NCI-H226 (cell line): Measurements from ENCODE around the gene HSPB7.
"Not testable (repeated sequence)": the region's sequence is repeated elsewhere in the genome, so short reads cannot be mapped to it uniquely, and the experiment has no call there.

Experiments used
- DNase-seq: peaks from one replicate; pipeline ENCODE4 v3.0.0-alpha.2; 2015

Gene HSPB7

DNA sequence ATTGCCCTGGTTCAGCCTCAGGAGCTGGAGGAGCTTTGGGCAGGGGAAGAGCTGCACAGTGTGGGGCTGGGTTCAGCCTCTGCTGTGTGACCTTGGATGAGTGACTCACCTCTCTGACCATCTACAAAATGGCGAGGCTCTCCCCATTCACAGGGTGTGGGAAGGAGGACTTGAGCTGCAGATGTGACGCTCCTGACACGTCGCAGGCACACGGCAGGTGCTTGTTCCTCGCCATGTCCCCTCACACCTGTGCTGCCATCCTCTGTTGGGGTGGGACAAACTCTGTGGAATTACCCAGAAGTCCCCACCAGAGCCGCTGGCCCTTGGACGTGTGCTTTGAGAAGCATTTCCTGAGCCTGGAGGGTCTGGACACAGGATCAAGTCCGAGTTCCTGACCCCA, 3.0 kb upstream of the HSPB7 start:
- DNase-seq: not testable (repeated sequence)

DNA sequence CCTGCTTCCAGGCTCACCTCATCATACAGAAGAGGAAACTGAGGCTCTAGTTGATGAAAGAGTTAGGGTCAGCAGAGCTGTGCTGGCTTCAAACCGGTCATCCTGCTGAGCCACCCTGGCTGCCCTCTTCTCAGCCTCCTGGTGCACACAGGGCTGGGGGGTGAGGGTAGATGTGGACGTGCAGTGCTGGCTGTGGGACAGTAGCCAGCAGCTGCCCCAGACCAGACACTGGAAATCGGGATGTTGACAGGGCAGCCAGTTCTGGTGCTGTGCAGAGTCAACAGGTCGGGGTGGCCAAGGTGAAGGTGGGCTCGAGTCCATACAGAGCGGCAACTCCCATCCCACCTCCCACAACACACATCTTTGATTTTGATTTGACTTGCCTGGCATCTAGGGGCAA, 2.5 kb upstream of the HSPB7 start:
- DNase-seq: no peak

DNA sequence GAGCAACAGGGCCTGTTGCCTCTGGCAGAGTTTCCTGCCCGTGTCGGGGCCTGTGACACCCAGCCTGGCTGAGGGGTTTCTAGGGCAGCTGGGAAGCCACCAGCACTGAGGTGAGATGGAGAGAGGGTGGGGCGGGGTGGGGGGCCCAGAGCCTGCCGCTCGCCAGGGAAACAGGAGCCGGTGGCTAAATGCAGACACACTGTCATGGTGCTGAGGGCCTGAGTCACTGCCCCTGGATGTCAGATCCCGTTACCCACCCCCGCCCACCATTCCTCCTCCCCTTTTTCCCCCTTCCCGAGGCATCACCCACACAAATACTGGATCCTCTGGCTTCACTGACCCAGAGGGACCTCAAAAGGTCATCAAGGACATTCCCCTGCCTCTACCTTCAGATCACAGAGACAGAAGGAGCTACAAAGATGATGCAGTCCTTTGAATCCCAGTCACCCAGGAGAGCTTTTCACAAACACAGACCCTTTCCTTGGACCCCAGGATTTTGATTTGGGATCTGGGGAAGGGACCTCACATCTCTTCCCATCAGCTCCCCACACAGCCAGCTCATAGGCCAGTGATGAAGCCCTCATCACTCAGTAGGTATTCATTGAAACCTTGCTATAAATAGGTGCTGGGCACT, 1.9 kb upstream of the HSPB7 start:
- DNase-seq: no peak

DNA sequence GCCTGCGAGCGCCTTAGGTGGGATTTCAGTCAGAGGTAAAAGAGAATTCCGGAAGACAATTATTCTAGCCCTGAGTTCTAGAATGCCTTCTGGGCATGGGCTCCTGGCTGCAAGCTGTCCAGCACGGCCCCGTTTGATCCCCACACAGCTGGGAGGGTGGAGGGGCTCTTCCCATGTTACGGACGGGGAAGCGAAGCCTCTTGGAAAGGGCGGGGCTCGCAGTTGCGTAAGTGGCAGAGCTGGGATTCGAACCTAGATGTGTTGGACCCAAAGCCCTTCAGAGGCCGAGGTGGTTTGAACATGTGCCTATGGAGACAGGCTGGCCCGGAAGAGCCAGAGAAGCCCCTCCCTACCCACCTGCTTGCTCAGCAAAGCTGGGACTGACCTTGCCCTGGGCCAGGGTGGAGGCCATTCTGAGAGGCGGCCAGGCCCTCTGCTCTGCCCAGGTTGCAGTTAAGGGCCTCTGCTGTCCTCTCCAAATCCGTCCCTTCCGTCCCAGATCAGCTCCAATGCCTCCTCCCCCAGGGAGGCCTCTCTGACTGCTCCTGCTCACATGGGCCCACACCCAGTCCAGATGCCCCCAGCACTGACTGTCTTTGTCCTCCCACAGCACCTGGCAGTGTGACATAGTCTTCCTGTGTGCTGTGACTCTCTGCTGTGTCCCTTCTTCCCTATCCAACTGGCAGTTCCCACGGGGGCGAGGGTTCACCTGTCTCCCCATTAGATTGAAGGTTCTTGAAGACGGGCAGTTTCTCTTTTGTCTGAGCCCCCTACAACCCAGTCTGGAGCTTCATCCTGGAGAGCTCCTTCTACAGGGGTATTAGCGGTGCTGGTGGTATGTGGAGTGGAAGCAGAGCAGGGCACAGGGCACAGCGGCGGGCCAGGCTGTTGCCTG, 1.2 kb upstream of the HSPB7 start:
- DNase-seq: no peak

DNA sequence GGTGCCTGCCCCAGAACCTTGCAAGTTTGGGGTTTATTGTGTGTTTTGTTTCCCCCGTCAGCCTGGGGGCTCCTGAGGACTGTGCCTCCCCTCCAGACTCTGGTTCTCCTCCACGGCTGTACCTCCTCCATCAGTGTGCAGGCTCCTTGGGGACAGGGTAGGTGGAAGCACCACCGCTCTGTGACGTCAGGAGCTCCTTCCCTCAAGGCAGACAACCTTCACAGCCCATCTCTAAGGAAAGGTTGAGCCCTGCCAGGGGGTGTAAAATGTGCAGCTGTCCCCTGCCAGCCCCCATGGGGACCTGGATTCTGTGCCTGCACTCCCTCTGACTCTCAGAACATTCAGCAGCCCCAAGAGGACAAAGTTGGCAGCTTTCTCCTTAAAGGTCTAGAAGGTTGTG, 465 bp upstream of the HSPB7 start:
- no peak for DNase-seq

DNA sequence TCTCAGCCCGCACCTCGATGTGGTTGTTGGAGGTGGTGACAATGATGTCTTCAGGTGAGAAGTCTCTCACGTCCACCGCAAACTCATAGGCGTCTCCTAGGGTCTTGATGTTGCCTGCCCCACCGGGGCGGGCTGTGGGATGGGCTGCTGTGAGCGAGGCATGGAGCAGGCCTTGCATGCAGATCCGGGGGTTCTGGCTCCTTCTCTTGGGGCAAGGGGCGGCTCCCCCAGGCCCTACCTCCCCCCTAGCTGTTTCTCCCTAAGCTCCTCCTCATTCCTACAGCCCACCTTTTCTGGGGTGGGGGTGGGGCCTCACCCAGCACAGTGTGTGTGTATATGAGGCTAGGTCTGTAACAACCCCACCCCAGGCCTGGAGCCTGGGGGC, 775 bp downstream of the HSPB7 start:
- DNase-seq: no peak

DNA sequence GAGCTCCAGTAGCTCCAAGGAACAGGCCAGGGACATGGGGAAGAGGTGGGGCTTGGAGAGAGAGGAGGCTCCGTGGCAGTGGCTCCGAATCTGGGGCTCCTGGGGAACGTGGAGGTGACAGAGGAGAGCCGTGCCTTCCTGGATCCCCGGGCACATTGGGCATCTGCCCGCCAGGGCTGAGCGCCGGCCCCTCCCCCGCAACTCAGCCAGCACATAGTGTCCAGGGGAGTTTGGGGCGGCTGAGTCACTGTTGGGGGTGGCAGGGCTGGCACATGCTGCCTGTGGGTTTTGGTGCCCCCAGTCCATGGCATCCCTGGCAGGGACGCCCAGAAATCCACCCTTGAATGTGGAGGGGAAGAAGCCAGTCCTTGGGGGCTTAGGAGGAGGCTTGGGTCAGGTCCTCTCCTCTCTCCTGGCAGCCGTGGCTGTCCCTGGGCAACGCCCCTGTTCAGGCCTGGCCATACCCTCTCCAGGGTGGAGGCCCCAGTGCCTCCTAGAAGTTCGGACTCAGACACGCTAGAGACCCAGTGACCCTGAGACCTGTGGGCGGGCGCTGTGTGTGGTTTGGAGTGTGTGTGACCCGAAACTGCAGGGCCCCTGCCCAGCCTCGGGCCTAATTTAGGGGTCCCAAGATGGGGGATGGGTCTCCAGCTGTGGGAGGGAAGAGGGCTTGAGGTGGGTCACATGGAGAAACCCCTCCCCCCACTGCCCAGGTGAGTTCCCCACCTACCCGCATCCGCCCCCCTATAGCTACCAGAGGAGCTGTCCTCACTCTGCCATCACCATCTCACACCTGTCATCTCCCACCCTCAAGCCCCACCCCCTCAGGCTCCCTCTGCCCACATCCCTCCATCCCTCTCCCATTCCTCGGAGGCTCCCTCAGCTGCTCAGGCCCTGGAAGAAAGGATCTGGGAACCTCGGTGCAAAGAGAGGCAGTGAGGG, 1.6 kb downstream of the HSPB7 start:
- DNase-seq: no peak

DNA sequence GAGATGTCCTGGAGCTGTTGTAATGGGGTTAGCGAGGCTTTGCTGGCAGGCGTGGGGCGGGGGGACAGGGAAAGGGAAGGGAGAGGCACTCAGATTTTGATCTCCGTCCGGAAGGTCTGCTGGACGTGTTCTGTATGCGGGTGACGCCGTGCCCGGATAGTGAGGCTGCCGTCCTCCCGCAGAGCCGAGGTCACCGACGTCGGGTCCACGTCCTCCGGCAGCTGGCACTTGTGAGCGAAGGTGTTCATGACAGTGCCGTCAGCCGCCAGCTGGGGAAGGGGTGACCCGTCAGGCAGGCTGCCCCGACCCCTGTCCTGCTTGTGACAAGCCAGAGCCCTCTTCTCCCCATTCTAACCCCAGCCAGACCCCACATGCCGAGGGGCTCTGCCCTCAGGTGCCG, 2.4 kb downstream of the HSPB7 start:
- no peak for DNase-seq

DNA sequence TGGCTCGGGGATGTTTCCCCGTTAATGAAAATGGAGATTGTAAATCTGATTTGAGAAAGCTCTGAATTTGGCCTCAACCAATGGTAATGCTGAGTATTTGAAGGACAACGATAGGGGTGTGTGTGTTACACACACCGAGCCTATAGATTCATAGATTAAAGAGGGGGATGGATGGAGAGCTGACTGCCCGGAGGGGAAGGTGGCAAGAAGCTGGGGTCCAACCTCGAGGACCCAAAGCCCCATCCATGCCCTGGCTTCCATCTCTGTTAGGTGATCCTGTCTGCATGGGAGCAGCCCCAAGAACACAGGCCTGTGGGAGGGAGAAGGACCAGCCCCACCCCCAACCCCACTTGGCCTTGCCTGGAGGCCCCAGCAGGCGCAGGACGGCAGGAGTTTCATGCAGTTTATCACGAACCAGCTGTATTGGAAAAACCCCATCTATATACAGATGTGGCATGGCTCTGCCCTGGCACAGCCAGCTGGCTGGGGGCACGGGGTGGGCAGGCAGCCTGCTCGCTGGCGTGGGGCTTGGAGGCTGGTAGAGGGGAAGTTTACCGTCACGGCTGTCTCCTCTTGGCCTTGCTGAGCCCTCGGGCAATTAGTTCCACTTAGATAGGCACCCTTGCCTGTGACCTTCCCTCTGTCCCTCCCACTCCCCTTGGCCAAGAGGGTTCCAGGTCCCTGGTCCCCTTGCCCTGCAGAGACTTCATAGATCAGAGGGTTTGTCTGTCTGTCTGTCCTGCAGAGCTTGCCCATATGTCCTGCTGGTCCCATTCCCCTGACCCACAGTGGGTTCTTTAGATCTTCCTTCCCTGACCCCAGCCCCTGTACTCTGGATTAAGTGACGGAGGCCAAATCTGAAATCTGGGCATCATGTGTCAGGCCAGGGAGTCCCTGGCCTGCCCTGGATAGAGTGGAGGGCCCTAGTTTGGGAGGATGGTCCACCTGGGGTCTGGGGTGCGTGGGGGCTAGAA, 3.0 kb downstream of the HSPB7 start:
- DNase-seq: no peak

DNA sequence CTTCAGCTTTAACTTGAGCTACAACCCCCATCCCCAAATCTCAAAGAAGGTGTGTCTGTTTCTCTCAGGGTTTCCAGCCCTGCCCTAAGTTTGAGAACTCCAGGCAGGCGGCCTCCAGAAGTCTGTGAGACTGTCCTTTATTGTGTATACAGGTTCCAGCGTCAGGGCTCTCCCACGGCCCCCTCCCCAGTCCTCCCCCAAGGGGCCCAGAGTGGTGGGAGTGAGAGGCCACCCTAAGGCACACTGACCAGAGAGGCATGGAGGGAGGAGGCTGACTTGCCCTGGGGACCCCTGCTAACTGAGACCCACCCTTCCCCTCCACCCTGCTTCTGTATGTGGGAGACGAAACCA, 4.0 kb downstream of the HSPB7 start:
- DNase-seq: no peak

DNA sequence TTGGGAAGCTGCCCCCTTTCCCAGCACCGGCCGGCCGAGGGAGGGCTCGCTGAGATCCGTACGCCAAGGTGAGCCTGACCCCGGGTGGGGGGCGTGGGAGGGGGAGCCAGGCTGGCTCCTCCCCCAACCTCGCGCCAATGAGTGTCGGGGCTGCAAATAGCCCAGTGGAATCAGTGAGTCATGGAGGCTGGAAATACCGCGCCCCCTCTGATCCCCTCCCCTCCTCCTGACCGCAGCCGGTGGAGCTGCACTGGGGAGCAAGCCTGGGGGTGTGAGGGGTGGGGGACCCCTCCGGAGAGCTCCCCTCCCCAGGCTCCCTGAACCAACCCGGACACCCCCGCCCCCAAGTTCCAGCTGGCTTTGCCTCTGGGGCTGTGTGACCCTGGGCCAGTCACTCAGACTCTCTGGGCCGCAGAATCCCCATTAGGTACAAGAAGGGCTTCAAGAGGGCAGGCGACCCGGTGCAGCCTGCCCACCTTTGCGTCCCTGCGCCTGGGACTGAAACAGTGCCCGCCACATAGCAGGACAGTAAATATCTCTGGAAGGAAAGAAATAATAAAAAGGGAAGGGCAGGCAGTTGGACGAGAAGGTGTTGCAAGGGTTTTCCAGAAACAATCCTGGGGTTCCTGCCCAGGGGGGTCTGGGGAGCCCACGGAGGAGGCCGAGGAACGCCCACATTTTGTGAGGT, 4.5 kb downstream of the HSPB7 start:
- peak; percentile 66 for DNase-seq

DNA sequence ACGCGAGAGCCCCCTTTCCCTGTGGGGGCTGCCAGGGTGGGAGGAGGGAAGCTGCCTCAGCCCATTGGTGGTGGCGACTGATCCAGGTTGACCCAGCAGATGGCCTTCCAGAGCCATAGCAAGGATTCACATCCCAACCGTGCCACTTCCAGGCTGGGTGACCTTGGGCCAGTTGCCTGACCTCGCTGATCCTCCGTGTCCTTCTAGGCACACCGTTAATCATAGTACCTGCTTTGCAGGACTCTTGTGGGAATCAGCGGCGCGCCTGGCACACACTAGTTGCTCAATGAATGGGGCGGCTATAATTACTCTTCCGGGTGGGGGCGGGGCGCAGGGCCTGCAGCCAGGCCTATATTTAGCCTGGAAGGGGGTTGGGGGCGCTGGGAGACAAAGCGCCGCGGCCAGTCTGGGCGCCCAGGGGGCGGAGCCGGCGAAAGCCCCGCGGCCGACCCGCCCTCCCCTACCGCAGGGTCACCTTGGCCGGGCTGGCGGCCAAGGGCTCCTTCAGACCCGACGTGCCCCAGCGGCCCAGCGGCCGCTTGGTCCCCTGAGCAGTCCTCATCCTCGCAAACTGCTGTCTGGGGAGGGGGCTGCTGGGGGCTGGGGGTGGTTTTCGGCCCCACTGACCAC, 5.1 kb downstream of the HSPB7 start:
- peak; percentile 55 for DNase-seq

DNA sequence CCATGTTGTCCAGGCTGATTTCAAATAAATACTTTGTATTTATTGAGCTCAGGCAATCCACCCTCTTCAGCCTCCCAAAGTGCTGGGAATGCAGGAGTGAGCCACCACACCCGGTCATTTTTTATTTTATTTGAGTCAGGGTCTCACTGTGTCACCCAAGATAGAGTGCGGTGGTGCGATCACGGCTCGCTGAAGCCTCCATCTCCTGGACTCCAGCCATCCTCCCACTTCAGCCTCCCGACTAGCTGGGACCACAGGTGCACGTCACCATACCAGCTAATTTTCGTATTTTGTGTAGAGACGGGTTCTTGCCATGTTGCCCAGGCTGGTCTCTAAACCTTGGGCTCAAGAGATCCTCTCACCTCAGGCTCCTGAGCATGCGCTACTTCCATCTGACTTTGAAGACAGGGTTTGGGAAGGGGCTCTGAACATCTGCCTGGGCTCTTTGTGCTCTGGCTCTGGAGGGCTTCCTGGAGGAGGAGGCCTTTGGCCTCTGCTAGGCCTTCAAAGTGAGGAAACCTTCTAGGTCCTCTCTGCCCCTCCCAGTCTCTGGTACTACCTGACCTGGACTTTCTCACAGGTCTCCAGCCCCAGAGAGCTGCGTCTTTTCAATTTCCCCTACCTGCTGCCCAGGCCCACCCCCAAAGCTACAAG, 5.8 kb downstream of the HSPB7 start:
- no peak for DNase-seq

DNA sequence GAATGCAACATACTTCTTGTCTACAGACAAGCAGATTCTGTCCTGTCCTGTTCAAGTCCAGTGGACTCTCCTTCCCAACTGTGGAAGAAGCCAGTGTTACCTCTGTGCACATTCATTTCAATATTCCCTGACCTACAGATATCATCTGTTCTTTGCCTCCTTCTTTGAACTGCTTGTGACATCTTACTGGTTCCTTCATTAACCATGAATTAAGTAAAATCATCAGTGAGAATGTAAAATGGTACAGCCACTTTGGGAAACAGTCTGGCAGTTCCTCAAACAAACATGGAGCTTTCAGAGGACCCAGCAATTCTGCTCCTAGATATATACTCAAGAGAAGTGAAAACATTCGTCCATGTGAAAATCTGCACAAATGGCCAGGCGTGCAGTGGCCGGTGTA, 7.0 kb downstream of the HSPB7 start:
- DNase-seq: no peak

DNA sequence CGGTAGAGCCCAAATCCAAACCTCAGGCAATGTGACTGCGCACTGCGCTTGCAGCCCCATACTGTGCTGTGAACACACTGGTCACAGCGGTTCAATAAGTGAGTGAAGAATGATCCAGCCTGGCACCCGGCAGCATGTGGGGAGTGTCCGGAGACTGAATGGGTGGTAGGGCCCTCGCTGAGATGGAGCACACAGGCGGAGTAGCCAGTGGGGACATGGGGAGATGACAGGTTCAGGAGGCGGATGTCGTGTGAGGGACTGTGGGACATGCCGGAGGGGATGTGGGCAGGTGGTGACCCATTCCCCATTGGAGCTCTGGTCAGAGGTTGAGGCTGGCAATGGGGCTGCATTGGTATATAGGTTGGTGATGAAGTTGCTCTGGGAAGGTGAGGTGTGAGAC, 8.2 kb downstream of the HSPB7 start:
- DNase-seq: no peak

DNA sequence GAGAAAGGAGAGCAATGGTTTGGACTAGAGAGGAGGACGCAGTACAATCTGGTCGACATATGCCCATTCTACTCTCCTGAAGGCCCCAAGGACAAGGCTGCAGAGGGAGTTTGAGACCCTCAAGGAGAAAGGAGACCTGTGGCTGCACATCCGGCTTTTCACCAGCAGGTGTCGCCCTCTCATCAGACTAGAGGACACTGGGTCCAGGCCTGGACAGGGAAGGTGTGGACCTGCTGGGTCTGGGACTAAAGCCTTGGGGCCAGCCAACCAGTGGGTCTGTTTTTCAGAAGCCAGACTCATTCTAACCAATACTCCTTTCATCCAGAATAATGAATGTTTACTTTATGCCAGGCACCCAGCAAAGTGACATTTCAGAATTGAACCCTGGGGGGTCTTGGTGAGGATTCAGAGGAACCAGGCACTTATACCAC, 8.8 kb downstream of the HSPB7 start:
- DNase-seq: peak; percentile 62

DNA sequence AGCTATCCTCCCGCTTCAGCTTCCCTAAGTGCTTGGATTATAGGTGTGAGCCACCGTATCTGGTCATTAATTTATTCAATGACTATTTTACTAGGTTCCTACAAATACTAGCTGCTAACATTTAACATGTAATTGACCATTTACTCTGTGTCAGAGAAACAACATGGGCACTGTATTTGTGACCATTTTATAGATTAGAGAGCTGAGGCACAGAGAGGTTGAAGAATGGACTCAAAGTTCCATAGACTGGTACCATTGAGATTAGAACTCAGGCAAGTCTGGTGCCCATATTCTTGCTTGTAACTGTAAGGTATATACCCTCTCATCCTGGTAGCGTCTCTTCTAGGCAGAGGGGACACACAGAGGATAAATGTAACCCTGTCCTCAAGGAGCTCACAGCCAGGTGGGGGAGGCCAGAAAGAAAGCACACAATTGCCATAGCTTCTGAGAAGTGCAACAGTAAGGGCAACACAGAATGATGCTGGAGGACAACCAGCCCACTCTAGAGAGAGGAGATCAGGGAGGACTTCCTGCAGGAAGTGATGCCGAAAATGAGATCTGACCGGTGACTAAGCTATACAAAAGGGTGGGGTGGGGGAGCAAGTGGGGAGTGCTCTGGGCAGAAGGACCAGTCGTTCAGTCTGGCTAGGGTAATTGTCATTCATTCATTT, 10.0 kb downstream of the HSPB7 start:
- DNase-seq: no peak

DNA sequence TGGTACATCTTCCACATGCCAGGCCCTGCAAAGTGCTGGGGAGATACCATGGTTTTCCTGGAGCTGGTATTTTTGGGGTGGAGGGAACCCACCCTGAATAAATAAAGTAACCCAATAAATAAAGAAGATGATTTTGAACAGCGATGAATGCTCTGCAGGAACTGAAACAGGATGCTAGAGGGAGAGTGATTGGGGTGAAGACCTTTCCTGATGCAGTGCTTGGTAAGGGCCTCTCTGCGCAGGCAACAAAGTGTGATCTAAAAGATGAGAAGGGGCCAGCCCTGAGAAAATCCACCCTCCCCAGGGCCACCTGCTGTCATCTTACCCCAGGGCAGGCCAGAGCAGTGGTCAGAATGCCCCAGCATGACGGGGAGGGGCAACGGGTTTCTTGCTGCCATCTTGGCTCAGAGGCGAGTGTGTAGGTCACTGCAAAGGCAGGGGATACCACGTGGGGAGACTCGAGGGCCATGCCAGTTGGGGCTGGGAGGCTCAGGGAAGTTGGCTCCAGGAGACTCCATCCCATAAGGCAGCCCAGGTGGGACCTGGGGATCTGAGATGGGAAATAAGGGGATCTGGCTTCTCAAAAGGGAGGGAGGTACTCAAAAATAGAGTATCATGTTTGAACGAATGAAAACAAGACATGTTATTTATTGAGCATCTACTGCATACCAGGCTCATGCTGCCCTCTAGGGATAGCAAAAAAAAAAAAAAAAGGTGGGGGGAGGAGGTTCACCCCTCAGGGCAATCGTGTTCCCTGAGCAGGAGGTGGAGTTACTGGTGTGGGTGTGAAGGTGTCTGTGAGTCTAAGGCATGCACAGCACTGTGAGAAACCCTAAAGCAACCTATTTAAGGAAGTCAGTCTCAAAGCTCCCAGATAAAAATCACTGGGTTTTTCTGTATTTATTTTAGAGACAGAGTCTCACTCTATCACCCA, 11.0 kb downstream of the HSPB7 start:
- peak; percentile 26 for DNase-seq

DNA sequence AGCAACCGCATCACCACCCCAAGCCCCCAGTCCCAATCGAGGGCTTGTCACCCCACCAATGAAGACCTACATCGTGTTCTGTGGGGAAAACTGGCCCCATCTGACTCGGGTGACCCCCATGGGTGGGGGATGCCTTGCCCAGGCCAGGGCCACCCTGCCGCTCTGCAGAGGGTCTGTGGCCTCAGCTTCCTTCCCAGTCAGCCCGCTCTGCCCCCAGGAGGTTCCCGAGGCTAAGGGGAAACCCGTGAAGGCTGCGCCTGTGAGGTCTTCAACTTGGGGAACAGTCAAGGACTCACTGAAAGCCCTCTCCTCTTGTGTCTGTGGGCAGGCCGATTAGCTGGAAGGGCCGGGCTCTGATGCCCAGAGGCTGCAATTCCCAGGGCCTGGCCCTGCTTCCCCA, 11.8 kb downstream of the HSPB7 start:
- DNase-seq: no peak
